Measurements from ENCODE around the gene MYO1H.
"Not testable (repeated sequence)": the region's sequence is repeated elsewhere in the genome, so short reads cannot be mapped to it uniquely, and the experiment has no call there.

The MYO1H gene, protein sequence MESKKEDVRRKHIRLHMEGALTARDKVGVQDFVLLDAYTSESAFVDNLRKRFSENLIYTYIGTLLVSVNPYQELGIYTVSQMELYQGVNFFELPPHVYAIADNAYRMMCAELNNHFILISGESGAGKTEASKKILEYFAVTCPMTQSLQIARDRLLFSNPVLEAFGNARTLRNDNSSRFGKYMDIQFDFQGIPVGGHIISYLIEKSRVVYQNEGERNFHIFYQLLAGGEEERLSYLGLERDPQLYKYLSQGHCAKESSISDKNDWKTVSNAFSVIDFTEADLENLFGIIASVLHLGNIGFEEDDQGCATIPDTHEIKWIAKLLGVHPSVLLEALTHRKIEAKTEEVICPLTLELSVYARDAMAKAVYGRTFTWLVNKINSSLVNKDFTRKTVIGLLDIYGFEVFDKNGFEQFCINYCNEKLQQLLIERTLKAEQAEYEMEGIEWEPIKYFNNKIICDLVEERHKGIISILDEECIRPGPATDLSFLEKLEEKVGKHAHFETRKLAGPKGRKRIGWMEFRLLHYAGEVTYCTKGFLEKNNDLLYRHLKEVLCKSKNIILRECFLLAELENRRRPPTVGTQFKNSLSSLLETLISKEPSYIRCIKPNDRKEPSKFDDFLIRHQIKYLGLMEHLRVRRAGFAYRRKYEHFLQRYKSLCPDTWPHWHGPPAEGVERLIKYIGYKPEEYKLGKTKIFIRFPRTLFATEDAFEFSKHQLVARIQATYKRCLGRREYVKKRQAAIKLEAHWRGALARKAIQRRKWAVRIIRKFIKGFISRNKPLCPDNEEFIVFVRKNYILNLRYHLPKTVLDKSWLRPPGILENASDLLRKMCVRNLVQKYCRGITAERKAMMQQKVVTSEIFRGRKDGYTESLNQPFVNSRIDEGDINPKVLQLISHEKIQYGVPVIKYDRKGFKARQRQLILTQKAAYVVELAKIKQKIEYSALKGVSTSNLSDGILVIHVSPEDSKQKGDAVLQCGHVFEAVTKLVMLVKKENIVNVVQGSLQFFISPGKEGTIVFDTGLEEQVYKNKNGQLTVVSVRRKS

DNA sequence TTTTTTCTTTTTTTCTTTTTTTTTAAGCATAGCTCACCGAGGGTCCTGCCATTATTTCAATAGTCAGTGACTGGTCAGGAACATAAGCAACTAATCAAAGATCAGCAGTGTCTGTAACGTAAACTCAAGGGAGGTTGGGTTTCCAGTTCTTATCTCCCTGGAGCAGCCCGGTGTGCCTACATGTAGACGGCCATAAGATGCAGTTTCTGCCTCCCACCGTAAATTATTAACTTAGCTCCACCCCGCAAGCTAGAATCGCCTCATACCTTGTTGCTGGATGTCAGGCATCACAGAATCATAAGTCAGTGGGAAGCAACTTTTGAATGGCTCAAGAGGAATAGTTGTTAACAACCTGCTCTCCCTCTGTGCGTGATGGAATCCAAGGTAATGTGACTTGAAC is at the start of gene MYO1H:
TSS of gene MYO1H (plus strand) at position 312 of the 400 bp plus-strand sequence. CDS start at position 373, 61 bp downstream.
- no peak for DNase-seq

DNA sequence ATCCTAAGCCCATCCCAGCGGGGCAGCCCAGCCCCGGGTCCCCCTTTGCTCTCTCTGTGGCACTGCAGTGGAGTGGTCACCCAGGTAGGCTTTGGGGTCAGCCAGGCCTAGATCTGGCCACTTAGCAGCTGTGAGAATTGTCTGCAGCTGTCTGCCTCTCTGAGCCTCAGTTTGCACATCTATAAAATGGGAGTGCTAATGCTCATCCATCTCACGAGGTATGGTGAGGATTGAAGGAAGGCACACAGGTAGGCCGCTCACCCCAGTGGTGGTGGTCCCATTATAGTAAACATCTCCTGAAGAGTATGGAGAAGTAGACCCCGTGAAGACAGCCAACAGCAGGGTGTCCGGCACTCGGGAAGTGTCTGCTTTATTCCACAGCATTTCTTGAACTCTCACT is 47.9 kb upstream of the MYO1H start:
- no peak for DNase-seq

DNA sequence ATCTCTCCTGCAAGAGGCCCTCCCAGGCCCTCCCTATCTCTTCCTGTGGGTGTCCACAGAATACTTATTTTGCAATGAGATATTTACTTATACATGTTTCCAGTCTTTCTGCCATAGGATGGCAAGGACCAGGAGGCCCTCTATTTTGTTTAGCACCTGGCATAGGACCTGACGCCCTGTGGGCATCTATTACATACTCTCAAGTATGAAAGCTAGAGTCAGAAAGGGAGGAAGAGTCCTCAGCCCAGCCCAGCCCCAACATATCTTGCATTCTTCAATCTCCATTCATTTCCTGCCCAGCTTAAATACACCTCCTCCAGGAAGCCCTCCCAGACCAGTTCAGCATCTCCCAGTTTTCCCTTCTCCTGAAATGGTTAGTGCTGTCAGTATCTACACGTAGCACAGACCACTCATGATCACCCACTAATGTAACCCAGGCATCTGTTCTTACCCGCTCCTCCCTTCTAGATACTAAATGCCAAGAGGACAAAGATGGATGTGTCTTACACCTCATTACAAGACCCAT is 46.0 kb upstream of the MYO1H start:
- no peak for DNase-seq

DNA sequence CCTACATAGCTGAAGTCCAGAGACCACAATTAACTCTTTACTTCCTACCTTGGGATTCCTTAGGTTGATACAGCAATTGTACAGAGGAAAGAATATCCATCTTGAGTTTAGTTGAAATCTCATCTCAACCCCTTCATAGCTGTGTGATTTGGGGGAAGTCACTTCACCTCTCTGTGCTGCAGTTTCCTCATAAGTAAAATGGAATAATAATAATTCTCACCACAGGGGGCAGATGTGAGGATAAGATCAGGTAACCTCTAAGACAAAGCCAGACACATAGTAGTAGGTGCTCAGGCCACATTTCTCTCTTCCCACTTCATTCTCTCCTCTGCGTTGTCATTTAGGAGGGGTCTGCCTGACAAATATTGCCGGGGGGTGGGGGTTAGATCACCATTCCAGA is 45.3 kb upstream of the MYO1H start:
- no peak for DNase-seq

DNA sequence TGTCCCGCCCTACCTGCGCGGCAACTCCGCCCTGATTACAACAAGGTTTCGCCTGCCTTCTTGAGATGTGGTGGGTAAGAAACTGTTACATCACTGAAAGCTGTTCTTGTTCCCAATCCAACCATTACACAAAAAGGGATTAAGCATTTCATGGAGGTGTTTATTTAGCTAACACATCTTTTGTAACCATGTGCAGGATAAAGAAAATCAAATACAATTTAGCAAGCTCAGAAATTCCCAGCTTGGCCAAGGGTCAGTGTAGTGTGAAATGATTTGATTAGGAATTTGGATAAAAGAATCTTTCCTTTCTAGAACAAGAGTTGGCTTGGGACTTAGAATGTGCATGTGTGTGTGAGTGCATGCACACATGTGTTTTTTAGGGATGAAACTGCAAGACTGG is 44.9 kb upstream of the MYO1H start:
- DNase-seq: no peak

DNA sequence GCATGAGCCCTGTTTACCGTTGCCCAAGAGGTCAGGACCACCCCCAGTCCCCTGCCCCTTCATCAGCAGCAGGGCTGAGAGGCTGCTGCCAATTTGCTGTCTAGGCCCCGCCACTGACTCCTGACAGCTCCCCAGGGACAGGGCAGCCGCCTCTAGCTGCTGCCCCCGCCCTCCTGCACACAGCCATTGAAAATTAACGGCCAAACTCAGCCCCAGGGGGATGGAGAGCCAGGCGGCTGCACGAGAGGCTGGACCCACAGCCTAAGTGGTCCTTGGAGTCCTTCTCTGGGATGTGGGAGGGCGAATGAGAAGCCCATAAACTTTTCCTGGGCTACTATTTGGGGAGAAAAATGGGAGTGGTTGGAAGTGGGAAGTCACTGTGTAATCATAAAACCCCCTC is 43.2 kb upstream of the MYO1H start:
- DNase-seq: no peak

DNA sequence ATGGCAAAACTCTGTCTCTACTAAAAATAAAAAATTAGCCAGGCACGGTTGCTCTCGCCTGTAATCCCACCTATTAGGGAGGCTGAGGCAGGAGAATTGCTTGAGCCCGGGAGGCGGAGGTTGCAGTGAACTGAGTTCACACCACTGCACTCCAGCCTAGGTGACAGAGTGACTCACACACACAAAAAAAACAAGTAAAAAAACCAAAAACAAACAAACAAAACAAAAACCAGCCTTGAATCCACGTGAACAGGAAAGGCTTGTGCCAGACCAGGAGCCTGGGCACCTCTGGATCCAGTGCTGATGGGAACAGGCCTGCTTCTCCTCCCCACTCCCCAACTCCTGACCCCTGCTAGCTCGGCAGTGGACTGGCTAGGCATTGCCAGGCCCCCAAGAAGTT is 42.2 kb upstream of the MYO1H start:
- DNase-seq: no peak

DNA sequence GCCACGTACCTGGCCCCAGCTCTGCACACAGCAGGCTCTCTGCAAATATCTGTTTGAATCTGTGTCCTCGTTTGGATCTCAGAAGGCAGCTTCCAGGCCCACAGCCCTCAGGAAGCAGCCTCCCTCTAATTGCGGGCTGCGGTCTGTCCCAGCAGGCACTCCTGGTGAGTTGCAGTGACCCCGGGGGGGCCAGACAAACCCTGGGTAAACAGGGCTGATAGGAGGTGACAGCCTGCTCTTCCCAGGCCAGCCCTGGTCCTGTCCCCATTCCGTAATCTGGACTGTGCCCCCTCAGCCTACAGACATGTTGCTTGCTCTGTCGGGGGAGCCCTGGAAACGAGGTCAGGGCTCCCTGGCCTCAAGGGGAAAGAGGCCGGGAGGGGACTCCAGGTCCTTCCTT is 40.6 kb upstream of the MYO1H start:
- DNase-seq: no peak

DNA sequence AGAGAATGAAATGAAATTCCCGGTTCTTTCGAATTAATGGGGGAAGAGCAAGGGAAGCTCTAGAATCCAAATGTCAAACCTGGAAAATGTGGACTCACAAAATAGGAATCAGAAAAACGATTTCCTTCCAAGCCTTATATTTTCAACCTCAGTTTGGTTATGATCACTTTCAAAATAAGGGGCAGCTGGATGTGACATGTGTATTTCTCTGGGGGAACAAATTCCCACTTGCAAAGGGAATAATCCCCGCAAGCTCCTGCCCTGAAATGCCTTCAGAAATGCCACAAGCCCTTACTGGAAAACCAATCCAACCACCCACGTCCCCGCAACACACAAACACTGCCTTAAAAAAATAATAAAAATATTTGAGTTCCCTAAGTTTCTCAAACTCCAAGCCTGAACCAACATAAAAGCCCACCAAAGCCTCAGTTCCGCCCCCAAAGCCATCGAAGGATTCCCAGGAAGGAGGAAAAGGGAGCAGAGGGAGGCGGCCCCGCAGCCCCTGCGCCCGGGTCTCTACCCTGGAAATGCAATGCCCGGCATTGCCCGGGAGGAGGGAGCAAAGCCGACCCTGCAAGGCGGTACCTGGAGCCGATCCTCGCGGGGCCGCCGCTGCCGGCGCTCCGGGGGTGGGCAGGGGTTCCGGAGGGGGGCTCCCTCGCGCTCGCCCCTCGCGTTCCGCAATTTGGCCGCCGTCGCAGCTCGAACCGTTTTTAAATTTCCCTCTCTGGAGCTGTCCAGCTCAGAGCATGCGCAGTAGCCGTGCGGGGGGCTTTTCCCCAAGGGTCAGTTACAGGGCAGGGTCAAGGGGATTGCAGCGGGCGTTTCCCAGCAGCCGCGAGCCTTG is 38.9 kb upstream of the MYO1H start, which contains the start of gene FOXN4:
TSS of gene FOXN4 (minus strand) at position 751 of the 847 bp plus-strand sequence. CDS start 963 bp downstream, outside the sequence.
- DNase-seq: no peak

DNA sequence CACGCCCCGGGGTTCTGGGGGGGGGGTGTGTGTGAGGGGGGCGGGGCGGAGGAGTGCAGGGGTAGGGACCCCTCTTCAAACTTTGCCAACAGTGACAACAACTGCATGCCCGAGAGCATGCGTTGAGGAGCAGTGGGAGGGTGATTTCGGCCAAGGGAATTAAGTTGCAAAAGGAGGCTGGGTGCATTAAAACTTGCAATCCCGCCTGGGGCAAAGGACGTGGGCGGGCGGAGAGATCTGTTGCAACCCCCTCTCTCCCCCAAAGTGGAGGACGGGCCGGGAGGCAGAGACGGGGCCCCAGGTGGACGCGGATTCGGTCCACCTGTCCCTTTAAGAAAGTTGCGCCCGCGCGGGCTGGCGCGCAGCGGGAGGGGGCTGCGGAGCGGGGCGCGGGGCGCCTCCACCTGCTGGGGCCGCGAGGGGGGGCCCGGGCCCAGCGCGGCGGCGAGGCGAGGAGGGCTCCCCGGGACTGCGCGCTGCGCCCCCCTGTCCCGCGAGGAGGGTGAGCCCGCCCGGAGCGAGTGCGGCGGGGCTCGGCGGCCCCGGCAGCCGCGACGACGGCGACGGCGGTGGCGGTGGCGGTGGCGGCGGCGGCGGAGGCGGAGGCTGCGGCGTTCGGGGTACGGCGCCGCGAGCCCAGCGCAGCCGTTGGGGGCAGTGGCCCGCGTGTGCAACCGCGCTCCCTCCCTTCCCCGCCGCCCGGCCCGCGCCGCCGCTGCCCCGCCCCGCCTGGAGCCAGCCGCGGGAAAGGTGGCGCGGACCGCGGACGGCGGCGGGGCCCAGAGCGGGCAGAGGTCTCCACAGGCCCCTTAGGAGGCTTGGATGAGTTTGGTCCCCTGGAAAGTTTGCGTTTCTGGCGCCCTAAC is 38.1 kb upstream of the MYO1H start:
- DNase-seq: no peak

DNA sequence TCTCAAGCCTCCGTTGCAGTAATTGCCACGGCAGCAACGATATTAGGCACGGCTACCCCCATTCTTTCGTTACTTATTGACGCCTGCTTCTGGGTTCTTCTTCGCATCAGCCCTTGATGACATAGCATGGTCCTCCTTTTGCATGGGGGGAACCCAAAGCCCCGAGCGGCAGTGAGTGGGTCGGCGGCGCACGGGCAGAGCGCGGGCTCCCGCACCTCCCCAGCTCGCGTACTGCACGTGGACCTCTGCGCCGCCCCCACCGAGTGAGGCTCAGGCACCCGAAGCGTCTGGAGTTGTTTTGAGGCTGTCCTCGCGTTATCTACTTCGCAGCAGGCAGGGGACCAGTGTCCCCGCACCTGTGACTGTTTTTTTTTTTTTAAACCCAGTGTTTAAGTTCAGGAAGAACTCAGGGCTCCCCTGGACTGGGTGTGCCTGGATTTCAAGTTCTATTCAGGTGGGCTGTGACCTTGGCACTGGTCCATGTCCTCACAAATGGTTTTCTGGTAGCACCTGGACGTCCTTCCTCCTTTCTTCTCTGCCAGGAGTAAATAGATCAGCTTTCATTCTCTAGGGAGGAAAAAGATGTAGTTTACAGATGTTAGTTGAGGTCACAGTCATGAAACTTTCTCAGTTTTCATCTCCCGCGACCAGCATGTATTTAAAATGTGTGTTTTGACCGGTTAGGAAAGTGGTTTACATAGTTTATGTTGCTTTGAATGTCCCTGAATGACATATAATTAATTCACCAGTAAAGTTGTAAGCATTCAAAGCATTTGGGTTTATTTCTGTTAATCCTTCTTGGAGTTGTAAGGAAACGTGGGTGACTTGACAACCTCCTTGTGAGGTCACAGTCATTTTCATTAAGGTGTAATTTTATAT is 37.2 kb upstream of the MYO1H start:
- peak; percentile 17 for DNase-seq

DNA sequence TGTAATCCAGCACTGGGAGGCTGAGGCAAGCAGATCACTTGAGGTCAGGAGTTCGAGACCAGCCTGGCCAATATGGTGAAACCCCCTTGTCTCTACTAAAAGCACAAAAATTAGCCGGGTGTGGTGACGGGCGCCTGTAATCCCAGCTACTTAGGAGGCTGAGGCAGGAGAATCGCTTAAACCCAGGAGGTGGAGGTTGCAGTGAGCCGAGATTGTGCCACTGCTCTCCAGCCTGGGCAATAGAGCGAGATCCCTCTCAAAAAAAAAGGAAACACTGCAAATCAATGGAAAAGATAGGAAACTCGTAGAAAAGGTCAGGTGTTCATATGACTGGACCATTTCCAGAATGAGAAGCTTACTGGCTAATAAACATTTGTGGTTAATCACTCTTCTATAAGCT is 26.4 kb upstream of the MYO1H start:
- DNase-seq: not testable (repeated sequence)

DNA sequence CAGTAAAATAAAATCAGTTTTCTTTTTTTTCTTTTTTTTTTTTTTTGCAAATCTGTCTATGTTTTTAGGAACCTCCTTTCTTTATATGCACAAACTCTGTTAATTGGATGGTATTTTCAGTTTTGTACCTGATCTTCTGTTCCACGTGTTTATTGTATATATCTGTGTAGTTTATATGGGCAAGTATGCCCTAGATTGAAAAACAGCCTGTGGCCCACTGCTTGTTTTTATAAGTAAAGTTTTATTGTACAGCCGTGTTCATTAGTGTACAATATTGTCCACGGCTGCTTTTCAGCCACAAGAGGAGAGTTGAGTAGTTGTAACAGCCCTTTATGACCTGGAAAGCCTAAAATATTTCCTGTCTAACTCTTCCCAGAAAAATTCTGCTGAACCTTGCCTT is 18.7 kb upstream of the MYO1H start:
- no peak for DNase-seq

DNA sequence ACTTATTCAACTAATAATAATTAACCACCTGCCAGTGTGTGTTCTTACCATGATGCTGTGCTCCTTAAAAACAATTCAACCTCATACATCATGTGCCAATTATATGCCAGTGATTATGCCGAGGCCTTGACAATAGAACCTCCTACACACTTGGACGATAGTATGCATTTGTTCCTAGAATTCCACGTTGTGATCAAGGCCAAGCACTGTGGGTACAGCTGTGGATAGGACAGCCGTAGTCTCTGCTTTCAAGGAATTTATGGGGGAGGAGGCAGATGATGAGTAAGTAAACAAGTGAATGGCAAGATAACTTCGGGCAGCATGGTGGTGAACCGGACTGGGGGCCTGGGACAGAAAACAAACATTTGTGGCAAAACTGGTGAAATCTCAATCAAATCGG is 18.0 kb upstream of the MYO1H start:
- no peak for DNase-seq

DNA sequence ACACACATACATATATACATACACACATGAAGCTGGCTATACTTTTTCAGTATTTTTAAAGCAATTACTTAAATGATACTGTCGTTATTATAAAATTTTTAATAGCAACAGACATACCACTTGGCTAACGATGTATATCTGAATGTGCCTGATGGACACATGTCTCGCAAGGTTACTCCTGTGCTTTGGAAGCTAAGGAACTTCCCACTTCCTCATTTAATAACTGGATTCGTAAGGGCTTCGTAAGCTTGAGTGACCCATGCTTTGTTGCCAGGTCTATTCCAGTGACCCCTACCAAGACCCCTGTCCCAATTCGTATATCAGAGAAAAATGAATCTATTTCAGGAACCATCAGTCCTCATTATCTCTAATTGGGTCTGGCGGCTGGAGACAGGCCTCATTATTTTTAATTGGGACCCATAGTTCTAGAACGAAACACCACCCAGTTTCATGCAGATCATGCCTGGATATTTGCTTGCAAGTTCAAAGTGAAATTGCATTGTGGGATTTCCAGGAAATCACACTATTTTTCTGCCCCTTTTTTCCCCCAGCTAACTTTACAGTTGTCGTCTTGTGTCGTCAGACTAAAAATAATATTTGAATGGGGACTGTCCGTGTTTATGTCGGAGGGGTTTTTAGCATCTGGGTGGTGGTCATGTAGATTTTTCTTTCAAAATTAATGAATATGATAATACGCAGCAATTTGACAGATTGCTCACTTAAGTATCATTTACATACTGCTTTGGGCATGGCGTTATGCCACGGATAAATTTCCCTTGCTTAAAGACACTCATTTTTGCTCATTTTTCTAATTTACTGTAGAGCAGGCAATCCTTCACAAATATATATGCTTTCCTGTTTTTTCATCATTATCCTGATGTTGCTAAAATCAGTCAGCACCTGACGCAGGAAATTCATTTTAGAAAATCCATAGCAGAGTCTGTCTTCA is 17.1 kb upstream of the MYO1H start:
- DNase-seq: no peak

DNA sequence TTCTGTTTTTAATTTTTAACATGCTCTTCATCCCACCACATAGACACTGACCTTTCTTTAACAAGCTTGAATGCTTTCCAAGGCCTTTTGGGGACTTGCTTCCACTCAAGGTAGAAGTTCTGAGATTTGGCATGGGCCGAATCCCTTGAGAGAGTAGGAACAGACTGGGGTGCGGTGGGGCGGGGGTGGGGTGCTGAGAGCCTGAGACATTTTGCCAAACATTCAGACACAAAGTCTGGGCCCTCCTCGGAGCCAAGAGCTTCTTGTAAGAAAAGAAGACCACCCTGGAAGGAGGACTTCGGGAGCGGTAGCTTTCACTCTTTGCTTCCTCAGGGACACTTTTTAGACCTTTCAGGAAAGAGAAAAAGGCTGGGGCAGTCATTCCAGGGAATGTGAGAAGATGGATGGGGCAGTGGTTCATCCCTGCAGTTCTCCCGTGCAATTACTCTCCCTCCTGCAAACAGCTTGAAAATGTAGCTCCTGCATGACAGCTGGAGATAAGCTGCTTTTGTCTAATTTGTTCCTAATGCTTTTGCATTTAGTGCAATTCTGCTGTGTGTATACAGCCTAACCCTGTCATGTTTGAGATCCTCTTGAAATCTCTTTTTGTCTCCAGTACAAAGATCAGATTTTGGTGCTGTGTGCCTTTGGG is 16.3 kb upstream of the MYO1H start:
- no peak for DNase-seq

DNA sequence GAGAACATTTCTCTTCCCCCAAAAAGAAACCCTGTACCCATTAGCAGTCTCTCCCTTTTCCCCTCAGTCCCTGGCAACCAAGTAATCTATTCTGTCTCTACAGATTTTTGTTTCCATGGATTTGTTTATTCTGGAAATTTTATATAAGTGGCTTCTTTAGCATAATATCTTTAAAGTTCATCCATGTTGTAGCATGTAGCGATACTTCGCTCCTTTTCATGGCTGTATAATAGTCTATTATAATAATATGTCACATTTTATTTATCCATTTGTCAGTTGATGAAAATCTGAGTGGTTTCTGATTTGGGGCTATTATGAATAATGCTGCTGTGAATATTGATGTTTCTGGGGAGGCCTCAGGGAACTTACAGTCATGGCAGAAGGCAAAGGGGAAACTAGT is 12.8 kb upstream of the MYO1H start:
- DNase-seq: no peak

DNA sequence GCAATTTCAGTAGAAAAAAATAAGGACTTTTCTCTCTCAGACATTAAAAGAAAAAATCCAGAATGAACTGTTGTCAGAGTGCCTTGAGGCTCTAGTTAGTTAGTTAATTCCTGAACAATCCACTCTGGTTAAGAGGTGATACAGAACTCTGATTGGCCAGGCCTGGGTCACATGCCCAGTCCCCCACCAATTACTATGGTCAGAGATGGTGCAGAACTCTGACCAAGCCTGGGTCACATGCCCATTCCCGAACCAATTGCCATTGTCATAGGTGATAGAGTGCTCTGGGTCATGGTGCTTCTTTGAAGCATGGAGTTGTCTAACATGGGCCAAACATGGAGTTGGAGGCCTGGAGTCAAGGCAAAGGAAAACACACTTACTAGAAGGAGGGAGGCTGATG is 11.1 kb upstream of the MYO1H start:
- no peak for DNase-seq

DNA sequence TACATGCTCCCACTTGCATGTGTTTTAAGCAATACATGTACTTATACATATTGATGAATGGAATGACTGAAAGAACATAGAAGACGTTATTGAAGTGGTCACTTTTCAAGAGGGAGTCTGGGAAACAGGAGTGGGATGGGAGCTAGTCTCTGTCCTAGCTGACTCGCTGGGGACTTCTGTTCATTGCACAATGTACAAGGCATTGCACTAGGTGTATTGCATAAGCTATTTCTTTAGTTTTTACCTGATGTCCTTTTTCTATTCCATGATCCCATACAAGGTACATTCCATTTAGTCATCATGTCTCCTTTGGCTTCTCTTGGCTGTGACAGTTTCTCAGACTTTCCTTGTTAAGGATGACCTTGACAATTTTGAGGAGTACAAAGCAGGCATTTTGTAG is 4.0 kb upstream of the MYO1H start:
- no peak for DNase-seq

Data from KG1 (cell line).